ENCODE data around the gene GTF3C4. TPM values are rescaled to one million over a fixed set of nuclear protein-coding genes. Genes with fewer than 3 reads are reported as not detected.

The GTF3C4 gene
- total RNA-seq, 3 donors from 2014 or later, result 10.5 to 16.6 (median 11.4) TPM

- intact Hi-C loops (cut with DNase I, micrococcal nuclease), result no loop called here
- DNase-seq, result no peak
- H3K4me1 ChIP-seq (ENCODE audit: low read depth), result peaks cover 11% of the 10 kb centered on the region
- no peaks in the 10 kb centered on the region for H3K9me3 ChIP-seq
- TF ChIP-seq CTCF (IDR thresholded peaks at IDR 0.05), result no peak
- no peak for ATAC-seq
- no peak overlapping the region for H3K4me3 ChIP-seq
- no peaks in the 10 kb centered on the region for H3K36me3 ChIP-seq (ENCODE audit: low read depth)
Observed at GRCh38 chr9:132628746-132629145, 41.5 kb upstream of the GTF3C4 start.

DNA sequence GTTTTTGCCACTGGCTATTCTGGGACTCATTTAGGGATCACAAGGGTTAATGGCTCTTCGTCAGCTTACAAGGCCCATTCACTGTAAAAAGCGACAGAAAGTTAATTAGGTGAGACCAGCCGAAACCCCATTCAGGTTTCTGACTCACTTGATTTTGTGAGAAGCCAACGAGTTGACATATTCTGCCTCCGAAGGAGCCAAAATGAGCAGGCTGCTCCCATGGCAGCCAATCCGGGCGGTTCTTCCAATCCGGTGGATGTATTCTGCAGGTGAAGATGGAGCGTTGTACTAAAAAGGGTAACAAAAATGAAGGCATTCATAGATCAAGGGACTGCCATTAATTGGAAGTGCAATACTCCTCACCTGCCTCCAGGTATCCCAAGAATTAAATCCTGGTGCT lies 40.1 kb upstream of the GTF3C4 start:
- DNase-seq (no peak), ATAC-seq (no peak)
- H3K4me1 ChIP-seq (ENCODE audit: low read depth), result peaks cover 11% of the 10 kb centered on the region
- intact Hi-C loops (cut with DNase I, micrococcal nuclease), result no loop called here
- H3K9me3 ChIP-seq, result no peaks in the 10 kb centered on the region
- no peak overlapping the region for H3K4me3 ChIP-seq
- H3K36me3 ChIP-seq (ENCODE audit: low read depth), result no peaks in the 10 kb centered on the region
- TF ChIP-seq CTCF (IDR thresholded peaks at IDR 0.05), result no peak

DNA sequence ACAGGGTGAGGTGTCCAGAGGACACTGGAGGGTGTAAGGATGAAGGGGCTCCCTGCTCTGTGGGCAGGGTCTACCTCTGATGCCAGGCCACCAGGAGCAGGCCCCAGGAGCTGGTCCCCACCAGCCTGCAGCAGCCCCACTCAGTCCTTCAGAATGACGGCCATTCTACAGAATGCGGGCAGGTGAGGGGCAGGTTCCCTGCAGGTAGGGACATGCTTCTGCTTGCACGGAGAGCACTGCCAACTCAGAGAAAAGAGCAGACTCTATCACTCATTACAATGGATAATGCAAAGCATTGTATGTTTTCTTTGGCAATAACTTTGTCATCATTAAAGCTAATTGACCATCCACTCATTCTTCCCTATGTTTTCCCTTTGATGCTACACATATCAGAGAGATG lies 39.5 kb upstream of the GTF3C4 start:
- H3K36me3 ChIP-seq (ENCODE audit: low read depth), result no peaks in the 10 kb centered on the region
- no peaks in the 10 kb centered on the region for H3K9me3 ChIP-seq
- DNase-seq (no peak), ATAC-seq (no peak)
- H3K4me1 ChIP-seq (ENCODE audit: low read depth), result peaks cover 11% of the 10 kb centered on the region
- no peak overlapping the region for H3K4me3 ChIP-seq
- intact Hi-C loops (cut with DNase I, micrococcal nuclease), result no loop called here
- no peak for TF ChIP-seq CTCF (IDR thresholded peaks at IDR 0.05)

DNA sequence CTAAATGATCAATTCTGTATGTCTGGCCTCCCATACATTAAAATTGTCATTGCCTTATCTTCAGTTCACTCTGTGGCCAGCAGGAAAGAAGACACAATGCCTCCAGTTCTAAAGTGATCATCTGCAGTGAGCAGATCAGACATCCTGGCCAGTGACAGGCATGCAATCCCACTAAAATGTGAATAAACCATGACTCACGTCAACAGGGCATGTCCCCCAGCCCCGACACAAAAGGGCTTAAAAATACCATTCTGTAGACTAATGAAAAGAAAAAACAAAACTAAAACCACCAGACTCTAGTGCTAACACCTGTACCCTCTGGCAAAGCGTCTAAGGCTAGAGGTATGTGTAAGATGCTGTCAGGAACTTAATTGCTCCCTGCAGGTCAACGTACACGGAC lies 39.0 kb upstream of the GTF3C4 start:
- Histone ChIP-seq H3K4me1 (ENCODE audit: low read depth) (peaks cover 11% of the 10 kb centered on the region), H3K36me3 (ENCODE audit: low read depth) (no peaks in the 10 kb centered on the region), H3K4me3 (no peak overlapping the region), H3K9me3 (no peaks in the 10 kb centered on the region)
- intact Hi-C loops (cut with DNase I, micrococcal nuclease), result no loop called here
- ATAC-seq, result no peak
- no peak for DNase-seq
- TF ChIP-seq CTCF (IDR thresholded peaks at IDR 0.05), result no peak

DNA sequence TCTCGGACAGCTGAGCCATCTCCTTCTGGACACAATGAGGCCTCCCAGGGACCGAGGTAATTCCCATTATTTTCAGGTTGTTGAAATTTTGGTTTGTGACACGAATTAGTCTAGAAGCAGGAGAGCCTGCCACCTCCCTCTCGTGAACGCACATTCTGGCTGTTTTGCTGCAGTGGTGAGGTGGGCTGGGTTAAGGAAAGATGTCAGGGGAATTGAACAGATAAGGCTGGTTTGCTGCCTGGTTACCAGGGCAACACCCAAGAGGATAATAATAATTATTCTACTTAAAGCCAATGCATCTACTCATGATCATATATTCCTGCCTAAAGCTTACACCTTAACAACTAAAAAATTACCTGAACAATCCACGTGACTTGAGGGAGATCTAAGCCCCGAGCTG lies 38.6 kb upstream of the GTF3C4 start:
- intact Hi-C loops (cut with DNase I, micrococcal nuclease), result no loop called here
- DNase-seq, result no peak
- Histone ChIP-seq H3K4me3 (no peak overlapping the region), H3K4me1 (ENCODE audit: low read depth) (peaks cover 8% of the 10 kb centered on the region), H3K36me3 (ENCODE audit: low read depth) (no peaks in the 10 kb centered on the region), H3K9me3 (no peaks in the 10 kb centered on the region)
- no peak for ATAC-seq
- TF ChIP-seq CTCF (IDR thresholded peaks at IDR 0.05), result no peak

DNA sequence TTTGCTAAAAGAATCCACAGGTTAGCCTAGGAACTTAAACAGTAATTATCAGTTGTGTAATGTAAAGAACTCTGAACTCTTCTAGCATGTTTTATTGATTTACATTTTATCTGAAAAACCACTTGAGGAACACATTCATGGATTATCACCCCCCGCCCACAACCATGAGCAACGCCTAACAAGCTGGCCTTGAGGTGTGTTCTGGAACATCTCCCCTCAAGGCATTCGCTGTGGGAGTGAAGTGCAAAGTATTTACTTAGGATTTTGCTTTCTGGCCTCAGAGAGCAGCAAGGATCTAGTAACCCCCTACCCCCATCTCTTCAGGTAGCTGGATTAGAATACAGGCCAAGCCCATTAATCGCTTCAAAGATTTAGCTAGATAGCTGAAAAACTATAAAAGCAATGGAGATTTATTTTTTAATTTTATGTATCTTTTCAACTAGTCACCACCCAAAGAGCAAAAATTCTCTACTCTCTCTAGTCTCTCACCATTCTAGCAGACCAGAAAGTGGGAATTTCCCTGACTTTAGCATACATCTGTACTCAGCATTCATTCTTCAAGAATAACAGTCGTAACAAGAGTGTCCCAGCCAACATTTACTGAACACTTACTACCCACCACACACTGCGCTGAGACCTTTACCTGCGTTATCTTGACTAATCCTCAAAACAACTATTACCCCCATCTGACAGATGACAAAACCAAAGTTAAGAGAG lies 37.7 kb upstream of the GTF3C4 start:
- Histone ChIP-seq H3K36me3 (ENCODE audit: low read depth) (no peaks in the 10 kb centered on the region), H3K9me3 (no peaks in the 10 kb centered on the region), H3K4me3 (no peak overlapping the region), H3K4me1 (ENCODE audit: low read depth) (no peaks in the 10 kb centered on the region)
- TF ChIP-seq CTCF (IDR thresholded peaks at IDR 0.05), result no peak
- ATAC-seq (peak; percentile 29), DNase-seq (no peak)
- intact Hi-C loops (cut with DNase I, micrococcal nuclease), result no loop called here

Measured in mucosa of descending colon (tissue), 3 donors.